Neural progenitor cell (in vitro differentiated cells): Measurements from ENCODE around the gene ASPA. TPM values are rescaled to one million over a fixed set of nuclear protein-coding genes. Genes with fewer than 3 reads are reported as not detected.

Source experiments
- DNase-seq: peaks from one replicate; pipeline ENCODE4 v3.0.0-alpha.2; 2016; ENCODE audit warnings: low spot score
- H2AFZ ChIP-seq: fragments of 200-600 bp; sonication (generic); replicated peaks from 2 replicates; pipeline ENCODE4 v1.6.1; 2016; ENCODE audit warnings: antibody characterized with exemption
- H3F3A ChIP-seq: fragments of 200-600 bp; sonication (generic); 2 replicates; pipeline ENCODE4 v1.6.1; 2016; ENCODE audit warnings: antibody characterized with exemption, low read depth
- H3K27ac ChIP-seq: fragments of 200-600 bp; sonication (generic); 2 replicates; pipeline ENCODE4 v1.5.1; 2016; ENCODE audit warnings: mild to moderate bottlenecking
- H3K27me3 ChIP-seq: fragments of 200-600 bp; sonication (generic); 2 replicates; pipeline ENCODE4 v1.6.1; 2016; ENCODE audit warnings: mild to moderate bottlenecking, moderate library complexity
- H3K36me3 ChIP-seq: fragments of 200-600 bp; sonication (generic); 2 replicates; pipeline ENCODE4 v1.5.1; 2016
- H3K4me1 ChIP-seq: fragments of 200-600 bp; sonication (generic); 2 replicates; pipeline ENCODE4 v1.6.1; 2016; ENCODE audit warnings: mixed run types
- H3K4me2 ChIP-seq: fragments of 200-600 bp; sonication (generic); 2 replicates; pipeline ENCODE4 v1.6.1; 2016
- H3K4me3 ChIP-seq: fragments of 200-600 bp; sonication (generic); 2 replicates; pipeline ENCODE4 v1.5.1; 2016
- H3K79me2 ChIP-seq: fragments of 200-600 bp; sonication (generic); 2 replicates; pipeline ENCODE4 v1.6.1; 2016; ENCODE audit warnings: low read depth
- H3K9ac ChIP-seq: fragments of 200-600 bp; sonication (generic); 2 replicates; pipeline ENCODE4 v1.6.1; 2016
- H3K9me3 ChIP-seq: fragments of 200-600 bp; sonication (generic); 2 replicates; pipeline ENCODE4 v1.5.1; 2016; ENCODE audit warnings: low read depth
- H4K20me1 ChIP-seq: fragments of 200-600 bp; sonication (generic); 2 replicates; pipeline ENCODE4 v1.6.1; 2016; ENCODE audit warnings: low read depth
- H3K27ac Mint-ChIP-seq: 3 replicates; pipeline ENCODE4 v1.8.0; 2021; ENCODE audit warnings: mixed read lengths
- H3K27me3 Mint-ChIP-seq: 2 replicates; pipeline ENCODE4 v1.8.0; 2022; ENCODE audit warnings: low read depth, mild to moderate bottlenecking, inconsistent platforms, moderate library complexity, mixed read lengths; ENCODE audit not compliant: insufficient read depth
- H3K36me3 Mint-ChIP-seq: 3 replicates; pipeline ENCODE4 v1.8.0; 2021; ENCODE audit warnings: mixed read lengths
- H3K4me1 Mint-ChIP-seq: 3 replicates; pipeline ENCODE4 v1.8.0; 2021; ENCODE audit warnings: mixed read lengths
- H3K4me3 Mint-ChIP-seq: 3 replicates; pipeline ENCODE4 v1.8.0; 2021; ENCODE audit warnings: mild to moderate bottlenecking, moderate library complexity, mixed read lengths
- H3K9me3 Mint-ChIP-seq: 3 replicates; pipeline ENCODE4 v1.8.0; 2020; ENCODE audit warnings: mixed read lengths
- CTCF ChIP-seq: fragments of 200-600 bp; sonication (generic); IDR thresholded peaks from 2 replicates; pipeline ENCODE4 v1.5.1; 2017; ENCODE audit warnings: antibody characterized with exemption, mild to moderate bottlenecking
- EZH2 ChIP-seq: fragments of 200-600 bp; sonication (generic); IDR thresholded peaks from 2 replicates; pipeline ENCODE4 v1.6.1; 2017; ENCODE audit warnings: antibody characterized with exemption, mild to moderate bottlenecking, moderate library complexity
- EZH2phosphoT487 ChIP-seq: fragments of 200-600 bp; sonication (generic); IDR thresholded peaks from 2 replicates; pipeline ENCODE4 v1.6.1; 2017; ENCODE audit warnings: antibody characterized with exemption
- total RNA-seq: library from RNA; depleted of rRNA; stranded (reverse); fragments of >200 nt; gene quantifications from 2 replicates; pipeline ENCODE4 v1.2.3, GENCODE V29; 2015; ENCODE audit warnings: low replicate concordance

ASPA gene
- total RNA-seq, 1 donor from 2014 or later: not detected

- no peak overlapping the region for H3K27ac ChIP-seq
- H3K9me3 Mint-ChIP-seq: peaks cover 3% of the 10 kb centered on the region
- no peaks in the 10 kb centered on the region for H3K27me3 Mint-ChIP-seq
- no peaks in the 10 kb centered on the region for H3K36me3 ChIP-seq
- no peaks in the 10 kb centered on the region for H3K9me3 ChIP-seq
- no peaks in the 10 kb centered on the region for H3K27me3 ChIP-seq
- no peak overlapping the region for H3K27ac Mint-ChIP-seq
- H3K9ac ChIP-seq: no peak overlapping the region
- TF ChIP-seq CTCF (no peak), EZH2 (no peak)
- no peaks in the 10 kb centered on the region for H3K36me3 Mint-ChIP-seq
- H3K79me2 ChIP-seq: no peaks in the 10 kb centered on the region
- H2AFZ ChIP-seq: no peak overlapping the region
- H3F3A ChIP-seq: no peaks in the 10 kb centered on the region
- no peak overlapping the region for H3K4me3 Mint-ChIP-seq
- H4K20me1 ChIP-seq: no peaks in the 10 kb centered on the region
- H3K4me1 ChIP-seq: no peaks in the 10 kb centered on the region
- no peak for DNase-seq
- H3K4me2 ChIP-seq: no peak overlapping the region
- H3K4me1 Mint-ChIP-seq: peaks cover 24% of the 10 kb centered on the region
- H3K4me3 ChIP-seq: no peak overlapping the region
These were observed 1.6 kb upstream of the ASPA start for GRCh38 chr17:3474212-3474611.

- DNase-seq: no peak
- H2AFZ ChIP-seq: no peak overlapping the region
- Mint-ChIP-seq H3K4me3 (no peak overlapping the region), H3K4me1 (peaks cover 24% of the 10 kb centered on the region), H3K36me3 (no peaks in the 10 kb centered on the region), H3K9me3 (no peaks in the 10 kb centered on the region), H3K27me3 (no peaks in the 10 kb centered on the region), H3K27ac (no peak overlapping the region)
- no peaks in the 10 kb centered on the region for H3K27me3 ChIP-seq
- H3K79me2 ChIP-seq: no peaks in the 10 kb centered on the region
- no peak overlapping the region for H3K9ac ChIP-seq
- no peak for TF ChIP-seq EZH2
- TF ChIP-seq CTCF: no peak
- TF ChIP-seq EZH2phosphoT487: no peak
- no peaks in the 10 kb centered on the region for H3K4me1 ChIP-seq
- H3K4me2 ChIP-seq: no peak overlapping the region
- no peak overlapping the region for H3K27ac ChIP-seq
- H4K20me1 ChIP-seq: no peaks in the 10 kb centered on the region
- H3K9me3 ChIP-seq: no peaks in the 10 kb centered on the region
- no peak overlapping the region for H3K4me3 ChIP-seq
- no peaks in the 10 kb centered on the region for H3K36me3 ChIP-seq
- no peaks in the 10 kb centered on the region for H3F3A ChIP-seq
These were observed 529 bp upstream of the ASPA start for GRCh38 chr17:3475251-3475685.

GRCh38 chr17:3479988-3480387 lies 4.2 kb downstream of the ASPA start:
- H3K27ac ChIP-seq: no peak overlapping the region
- Mint-ChIP-seq H3K27me3 (peaks cover 2% of the 10 kb centered on the region), H3K9me3 (no peaks in the 10 kb centered on the region), H3K4me3 (no peak overlapping the region), H3K36me3 (no peaks in the 10 kb centered on the region), H3K4me1 (peaks cover 12% of the 10 kb centered on the region), H3K27ac (no peak overlapping the region)
- no peaks in the 10 kb centered on the region for H3K4me1 ChIP-seq
- no peaks in the 10 kb centered on the region for H3F3A ChIP-seq
- H3K9ac ChIP-seq: no peak overlapping the region
- H3K36me3 ChIP-seq: no peaks in the 10 kb centered on the region
- no peaks in the 10 kb centered on the region for H4K20me1 ChIP-seq
- H3K79me2 ChIP-seq: no peaks in the 10 kb centered on the region
- H3K9me3 ChIP-seq: no peaks in the 10 kb centered on the region
- H3K27me3 ChIP-seq: no peaks in the 10 kb centered on the region
- no peak overlapping the region for H3K4me2 ChIP-seq
- DNase-seq: no peak
- TF ChIP-seq CTCF (no peak), EZH2phosphoT487 (no peak), EZH2 (no peak)
- no peak overlapping the region for H3K4me3 ChIP-seq
- H2AFZ ChIP-seq: no peak overlapping the region

- Histone ChIP-seq H3K9me3 (no peaks in the 10 kb centered on the region), H4K20me1 (no peaks in the 10 kb centered on the region), H3F3A (no peaks in the 10 kb centered on the region), H2AFZ (no peak overlapping the region), H3K4me3 (no peak overlapping the region), H3K9ac (no peak overlapping the region), H3K4me1 (no peaks in the 10 kb centered on the region), H3K27ac (no peak overlapping the region), H3K27me3 (no peaks in the 10 kb centered on the region), H3K36me3 (no peaks in the 10 kb centered on the region), H3K79me2 (no peaks in the 10 kb centered on the region), H3K4me2 (no peak overlapping the region)
- TF ChIP-seq CTCF (no peak), EZH2phosphoT487 (no peak), EZH2 (no peak)
- Mint-ChIP-seq H3K36me3 (no peaks in the 10 kb centered on the region), H3K27ac (no peak overlapping the region), H3K9me3 (no peaks in the 10 kb centered on the region), H3K4me1 (no peaks in the 10 kb centered on the region), H3K4me3 (no peak overlapping the region), H3K27me3 (peaks cover 6% of the 10 kb centered on the region)
- DNase-seq: no peak
These were observed 7.1 kb downstream of the ASPA start for GRCh38 chr17:3482852-3483251.
